Measurements from ENCODE around the gene RPS26. TPM values are rescaled to one million over a fixed set of nuclear protein-coding genes. Genes with fewer than 3 reads are reported as not detected.
A peak's percentile ranks its signal among the peaks of the same experiment; 100 is the strongest.

Gene RPS26
- polyA plus RNA-seq, 2 of the 4 experiments (the other 2 are of a cell fraction): 524 to 779 TPM

DNA sequence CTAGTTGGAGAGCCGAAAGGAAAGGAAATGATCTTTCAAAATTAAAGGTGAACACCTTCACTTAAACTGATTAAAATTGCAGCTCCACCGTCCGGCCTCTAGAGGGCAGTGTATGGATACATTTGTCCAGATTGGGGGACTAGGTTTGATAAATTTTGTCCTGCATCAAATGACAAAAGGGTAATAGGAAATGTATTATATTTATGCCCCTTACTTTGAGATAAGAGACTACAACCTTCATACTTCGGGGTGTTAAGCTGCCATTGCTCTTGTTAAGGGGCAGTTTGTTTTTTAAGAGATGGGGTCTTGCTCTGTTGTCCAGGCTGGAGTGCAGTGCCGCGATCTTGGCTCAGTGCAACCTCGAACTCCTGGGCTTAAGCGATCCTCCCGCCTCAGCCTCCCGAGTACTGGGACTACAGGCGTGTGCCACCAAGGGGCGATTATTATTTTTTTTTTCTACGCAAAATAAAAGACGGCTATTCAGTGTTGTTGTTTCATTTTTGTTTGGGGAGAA lies 45.5 kb upstream of the RPS26 start:
- 18% methylated on average over 14 of the region's 14 CpGs for WGBS (ENCODE audit: missing lambda C conversion rate)
- Histone ChIP-seq H3K4me1 (peaks cover 10% of the 10 kb centered on the region), H3K4me2 (peak overlapping the region; percentile 73), H3K9me3 (no peaks in the 10 kb centered on the region), H3K4me3 (peak overlapping the region; percentile 67), H3K27ac (peak overlapping the region; percentile 77 to 89)
- peak; percentile 68 for FAIRE-seq
- peak; percentile 35 to 57; a peak in 3 of 6 replicates for ATAC-seq
- ChIA-PET POLR2A (interaction anchor here (0.6 to 1.9 kb wide), 5 partner anchors 23 to 166 kb away, joined by 3 to 7 read pairs (median 5); partner anchors contain the start of genes PA2G4 and RAB5B), CTCF (interaction anchor here (0.6 to 6.1 kb wide), 43 partner anchors 8 to 286 kb away, joined by 3 to 96 read pairs (median 5); partner anchors contain the start of genes DGKA, GDF11, IKZF4 and PA2G4)
- TF ChIP-seq NPAS2 (CRISPR knock-in tag; IDR thresholded peaks at IDR 0.05; ENCODE audit: borderline replicate concordance) (no peak), ZSCAN20 (CRISPR knock-in tag; IDR thresholded peaks at IDR 0.05) (no peak), BHLHE40 (IDR thresholded peaks at IDR 0.05; ENCODE audit: low read depth, low read length) (no peak), NFE2L2 (conservative IDR thresholded peaks at IDR 0.05; ENCODE audit: low read length) (no peak), HDAC2 (IDR thresholded peaks at IDR 0.05) (peak; percentile 75; the same call in 1 of the 2 replicates), ESRRA (IDR thresholded peaks at IDR 0.05; ENCODE audit: borderline replicate concordance, low read length) (no peak), HEYL (CRISPR knock-in tag; IDR thresholded peaks at IDR 0.05) (no peak), RAD21 (conservative IDR thresholded peaks at IDR 0.05 in 1 of 2, IDR thresholded peaks at IDR 0.05 in 1 of 2) (peak; percentile 80 to 86), ATOH8 (CRISPR knock-in tag; IDR thresholded peaks at IDR 0.05; ENCODE audit: low read depth) (no peak), SMC3 (IDR thresholded peaks at IDR 0.05) (peak; percentile 61; the same call in 2 of the 3 replicates), PBX3 (IDR thresholded peaks at IDR 0.05) (no peak), KDM1A (IDR thresholded peaks at IDR 0.05; ENCODE audit: low read depth) (peak; percentile 74; the same call in 1 of the 2 replicates), CBX2 (IDR thresholded peaks at IDR 0.05; ENCODE audit: borderline replicate concordance, low read depth) (no peak), KDM5A (IDR thresholded peaks at IDR 0.05) (0 out of 2 replicates have a peak, but pooled peaks have one; percentile 6), CHD4 (IDR thresholded peaks at IDR 0.05; ENCODE audit: borderline replicate concordance) (peak; percentile 70; the same call in 1 of the 2 replicates), PHF8 (IDR thresholded peaks at IDR 0.05; ENCODE audit: borderline replicate concordance, low read depth) (no peak)
- TF ChIP-seq, protein P1, sequence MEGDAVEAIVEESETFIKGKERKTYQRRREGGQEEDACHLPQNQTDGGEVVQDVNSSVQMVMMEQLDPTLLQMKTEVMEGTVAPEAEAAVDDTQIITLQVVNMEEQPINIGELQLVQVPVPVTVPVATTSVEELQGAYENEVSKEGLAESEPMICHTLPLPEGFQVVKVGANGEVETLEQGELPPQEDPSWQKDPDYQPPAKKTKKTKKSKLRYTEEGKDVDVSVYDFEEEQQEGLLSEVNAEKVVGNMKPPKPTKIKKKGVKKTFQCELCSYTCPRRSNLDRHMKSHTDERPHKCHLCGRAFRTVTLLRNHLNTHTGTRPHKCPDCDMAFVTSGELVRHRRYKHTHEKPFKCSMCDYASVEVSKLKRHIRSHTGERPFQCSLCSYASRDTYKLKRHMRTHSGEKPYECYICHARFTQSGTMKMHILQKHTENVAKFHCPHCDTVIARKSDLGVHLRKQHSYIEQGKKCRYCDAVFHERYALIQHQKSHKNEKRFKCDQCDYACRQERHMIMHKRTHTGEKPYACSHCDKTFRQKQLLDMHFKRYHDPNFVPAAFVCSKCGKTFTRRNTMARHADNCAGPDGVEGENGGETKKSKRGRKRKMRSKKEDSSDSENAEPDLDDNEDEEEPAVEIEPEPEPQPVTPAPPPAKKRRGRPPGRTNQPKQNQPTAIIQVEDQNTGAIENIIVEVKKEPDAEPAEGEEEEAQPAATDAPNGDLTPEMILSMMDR (IDR thresholded peaks at IDR 0.05): peak; percentile 97
- TF ChIP-seq, protein P2, sequence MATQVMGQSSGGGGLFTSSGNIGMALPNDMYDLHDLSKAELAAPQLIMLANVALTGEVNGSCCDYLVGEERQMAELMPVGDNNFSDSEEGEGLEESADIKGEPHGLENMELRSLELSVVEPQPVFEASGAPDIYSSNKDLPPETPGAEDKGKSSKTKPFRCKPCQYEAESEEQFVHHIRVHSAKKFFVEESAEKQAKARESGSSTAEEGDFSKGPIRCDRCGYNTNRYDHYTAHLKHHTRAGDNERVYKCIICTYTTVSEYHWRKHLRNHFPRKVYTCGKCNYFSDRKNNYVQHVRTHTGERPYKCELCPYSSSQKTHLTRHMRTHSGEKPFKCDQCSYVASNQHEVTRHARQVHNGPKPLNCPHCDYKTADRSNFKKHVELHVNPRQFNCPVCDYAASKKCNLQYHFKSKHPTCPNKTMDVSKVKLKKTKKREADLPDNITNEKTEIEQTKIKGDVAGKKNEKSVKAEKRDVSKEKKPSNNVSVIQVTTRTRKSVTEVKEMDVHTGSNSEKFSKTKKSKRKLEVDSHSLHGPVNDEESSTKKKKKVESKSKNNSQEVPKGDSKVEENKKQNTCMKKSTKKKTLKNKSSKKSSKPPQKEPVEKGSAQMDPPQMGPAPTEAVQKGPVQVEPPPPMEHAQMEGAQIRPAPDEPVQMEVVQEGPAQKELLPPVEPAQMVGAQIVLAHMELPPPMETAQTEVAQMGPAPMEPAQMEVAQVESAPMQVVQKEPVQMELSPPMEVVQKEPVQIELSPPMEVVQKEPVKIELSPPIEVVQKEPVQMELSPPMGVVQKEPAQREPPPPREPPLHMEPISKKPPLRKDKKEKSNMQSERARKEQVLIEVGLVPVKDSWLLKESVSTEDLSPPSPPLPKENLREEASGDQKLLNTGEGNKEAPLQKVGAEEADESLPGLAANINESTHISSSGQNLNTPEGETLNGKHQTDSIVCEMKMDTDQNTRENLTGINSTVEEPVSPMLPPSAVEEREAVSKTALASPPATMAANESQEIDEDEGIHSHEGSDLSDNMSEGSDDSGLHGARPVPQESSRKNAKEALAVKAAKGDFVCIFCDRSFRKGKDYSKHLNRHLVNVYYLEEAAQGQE (IDR thresholded peaks at IDR 0.05): no peak
- peak; percentile 66 to 77 for DNase-seq (ENCODE audit: low read depth in 1 of 2, low spot score in 1 of 2)
